NCI-H1694 (cell line): ENCODE results near the gene CYB561D2.
A peak's percentile ranks its signal among the peaks of the same experiment; 100 is the strongest.

Experiments used
- DNase-seq: peaks from one replicate; lab custom pipeline; 2025; lab: John Stamatoyannopoulos, UW

The CYB561D2 gene

DNA sequence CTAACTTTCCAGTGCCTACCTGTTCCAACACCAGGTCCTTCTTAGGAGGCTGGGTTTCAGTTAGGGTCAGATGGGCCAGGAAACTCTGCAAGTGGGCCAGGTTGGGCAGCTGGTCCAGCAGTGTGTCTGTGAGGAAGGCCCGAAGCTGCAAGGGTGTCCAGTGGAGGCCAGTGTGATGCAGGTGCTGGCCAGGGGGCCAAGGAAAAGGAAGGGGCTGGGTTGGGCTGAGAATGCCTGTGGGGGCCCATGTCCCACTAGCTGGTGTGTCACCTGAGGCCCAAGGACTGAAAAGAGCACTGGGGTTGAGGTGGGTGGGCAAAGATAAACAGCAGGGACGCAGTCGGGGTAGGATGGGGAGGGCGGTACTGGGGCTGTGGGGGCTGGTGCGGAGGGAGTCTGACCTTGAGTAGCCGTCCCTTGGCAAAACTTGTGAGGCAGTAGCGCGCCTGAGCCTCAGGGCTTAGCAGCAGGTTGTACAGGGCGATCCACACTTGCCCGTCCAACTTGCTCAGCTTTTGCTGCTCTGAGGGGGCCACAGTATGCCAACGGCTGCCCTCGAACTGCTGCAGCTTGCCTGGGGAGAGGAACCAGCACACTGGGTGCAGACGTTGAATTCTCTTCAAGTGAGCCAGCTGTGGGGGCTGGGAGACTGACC is 8.5 kb upstream of the CYB561D2 start:
- DNase-seq: no peak

DNA sequence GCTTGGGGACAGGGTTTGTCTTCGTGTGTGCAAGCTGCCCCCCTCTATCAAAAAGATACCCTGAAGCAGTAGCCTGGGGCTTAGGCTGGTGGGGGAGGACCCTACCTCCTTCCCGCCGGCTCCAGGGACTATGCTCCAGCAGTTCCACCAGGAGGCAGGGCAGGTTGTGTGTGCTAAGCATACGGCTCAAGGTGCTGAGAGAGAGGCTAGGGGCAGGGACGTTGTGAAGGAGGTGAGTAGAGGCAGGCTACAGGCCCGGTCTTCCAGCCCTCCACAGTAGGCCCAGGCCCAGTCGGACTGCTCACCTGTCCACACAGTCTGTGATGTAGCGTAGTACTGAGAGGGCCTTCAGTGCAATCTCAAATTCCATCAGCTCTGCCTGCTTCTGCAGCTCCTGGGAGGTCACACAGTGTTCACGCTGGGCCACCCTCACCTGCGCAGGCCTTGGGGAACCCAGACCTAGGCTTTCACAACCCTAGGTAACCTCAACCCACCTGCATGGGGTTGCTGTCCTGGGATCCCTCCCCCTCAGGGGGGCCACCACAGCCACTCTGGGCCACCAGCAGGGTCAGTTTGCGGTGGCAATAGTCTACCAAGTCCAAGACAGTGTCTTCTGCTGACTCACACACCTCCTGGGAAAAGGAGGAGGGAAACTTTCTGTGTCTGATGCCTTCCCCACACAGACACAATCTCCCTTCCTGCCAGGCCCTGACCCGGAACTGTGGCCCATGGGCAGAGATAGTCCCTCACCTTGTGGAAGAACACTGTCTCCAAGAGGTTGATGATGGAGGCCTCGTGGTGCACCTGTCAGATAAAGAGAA is 7.6 kb upstream of the CYB561D2 start:
- DNase-seq: no peak

DNA sequence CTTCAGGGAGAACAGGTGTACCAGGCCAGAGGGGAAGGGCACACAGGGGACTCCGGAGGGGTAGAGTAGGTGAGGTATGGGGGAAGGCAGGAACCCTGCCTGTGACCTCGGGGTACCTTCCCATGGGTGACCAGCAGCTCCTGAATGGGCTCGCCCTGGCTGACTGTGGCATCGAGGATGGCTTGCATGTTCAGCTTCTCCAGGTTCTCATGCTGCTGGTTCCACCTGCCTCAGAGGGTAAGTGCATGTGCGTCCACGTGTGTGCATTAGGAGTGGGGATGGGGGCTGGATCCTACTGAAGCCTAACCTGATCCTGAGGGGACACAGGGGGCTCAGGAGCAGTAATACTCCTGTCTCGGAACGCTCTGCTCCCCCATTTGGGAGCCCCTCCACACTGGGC is 5.7 kb upstream of the CYB561D2 start:
- no peak for DNase-seq

DNA sequence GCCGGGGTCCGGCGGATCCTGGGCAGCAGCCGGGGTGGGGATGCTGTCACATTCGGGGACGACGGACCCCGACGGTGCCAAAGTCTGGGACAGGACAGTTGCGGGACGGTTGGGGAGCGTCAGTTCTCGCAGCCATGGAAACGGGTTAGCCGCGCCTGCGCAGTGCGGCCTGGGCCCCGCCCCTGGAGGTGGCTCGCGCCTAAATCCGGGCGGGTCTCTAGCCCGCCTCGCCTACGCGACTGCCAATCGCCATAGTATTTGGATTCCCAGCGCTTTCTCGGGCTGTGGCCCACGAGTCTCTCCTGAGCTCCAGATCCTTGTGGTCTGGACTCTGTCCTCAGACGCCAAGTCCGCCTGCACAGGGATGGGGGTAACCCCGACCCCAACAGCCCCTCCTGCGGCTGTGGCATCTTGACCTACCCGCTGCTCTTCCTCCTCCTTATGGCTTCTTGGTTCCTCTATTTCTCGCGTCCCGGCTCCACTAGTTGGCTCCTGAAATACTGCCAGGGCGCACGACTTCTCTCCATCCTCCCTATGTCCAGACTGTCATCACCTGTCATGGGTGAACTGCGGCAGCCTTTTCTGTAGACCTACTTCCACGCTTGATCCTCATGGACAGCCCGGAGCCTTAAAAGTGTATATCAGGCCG is 5.0 kb upstream of the CYB561D2 start, which contains the start of gene ZMYND10:
Gene ZMYND10 (minus strand): TSS at position 147 of the 649 bp plus-strand sequence. CDS start 153 bp downstream, outside the sequence.
- DNase-seq: no peak

DNA sequence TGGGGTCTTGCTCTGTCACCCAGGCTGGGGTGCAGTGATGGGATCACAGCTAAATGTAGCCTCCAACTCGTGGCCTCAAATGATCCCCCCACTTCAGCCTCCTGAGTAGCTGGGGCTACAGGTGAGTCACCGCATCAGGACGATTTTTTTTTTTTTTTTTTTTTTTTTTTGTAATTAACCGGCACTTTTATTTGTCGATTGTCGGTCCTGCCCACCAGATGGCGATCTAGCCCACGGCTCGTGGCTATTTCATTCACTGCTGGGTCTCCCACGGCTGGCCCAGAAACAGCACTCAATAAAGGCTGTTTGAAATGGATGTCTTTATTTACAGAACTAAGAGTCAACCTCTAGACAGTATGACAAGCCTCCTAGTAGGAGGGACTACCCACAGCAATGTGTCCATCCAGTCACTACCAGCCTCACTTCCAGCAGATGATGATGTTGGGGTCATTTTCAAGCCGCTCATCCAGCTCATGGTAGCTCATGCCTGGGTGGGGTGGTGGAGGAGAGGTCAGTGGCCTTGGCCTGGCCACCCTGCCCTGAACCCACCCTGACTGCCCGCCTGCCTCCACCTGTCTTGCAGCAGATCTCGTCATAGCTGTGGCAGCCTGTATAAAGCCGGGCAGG is 3.4 kb upstream of the CYB561D2 start:
- DNase-seq: no peak

DNA sequence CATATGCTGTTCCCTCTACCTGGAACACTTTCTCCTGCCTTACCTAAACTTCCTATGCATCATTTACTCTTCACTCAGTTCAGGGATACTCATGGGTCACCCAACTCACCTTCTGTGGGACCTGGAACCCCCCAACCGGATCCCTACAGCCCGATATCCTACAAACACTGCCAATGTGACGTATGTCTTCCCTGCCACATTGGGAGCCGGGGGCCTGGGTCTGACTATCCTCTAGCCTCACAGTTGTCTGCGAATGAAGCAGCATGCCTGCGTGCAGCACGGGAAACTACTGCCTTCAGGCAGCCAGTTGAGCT is 492 bp upstream of the CYB561D2 start:
- no peak for DNase-seq

DNA sequence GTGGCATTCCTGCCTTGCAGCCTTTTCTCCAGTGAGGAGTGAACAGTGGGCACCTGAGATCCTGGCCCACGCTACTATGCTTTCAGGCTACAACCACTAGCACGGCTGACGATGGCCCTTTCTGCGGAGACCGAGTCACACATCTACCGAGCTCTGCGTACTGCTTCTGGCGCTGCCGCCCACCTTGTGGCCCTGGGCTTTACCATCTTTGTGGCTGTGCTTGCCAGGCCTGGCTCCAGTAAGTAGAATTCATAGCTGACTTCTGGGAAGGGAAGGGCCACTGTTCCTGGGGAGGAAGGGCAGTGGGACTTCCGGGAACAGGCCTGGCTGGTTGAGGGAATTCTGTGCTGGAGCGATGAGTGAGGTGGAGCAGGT is 648 bp downstream of the CYB561D2 start:
- no peak for DNase-seq

DNA sequence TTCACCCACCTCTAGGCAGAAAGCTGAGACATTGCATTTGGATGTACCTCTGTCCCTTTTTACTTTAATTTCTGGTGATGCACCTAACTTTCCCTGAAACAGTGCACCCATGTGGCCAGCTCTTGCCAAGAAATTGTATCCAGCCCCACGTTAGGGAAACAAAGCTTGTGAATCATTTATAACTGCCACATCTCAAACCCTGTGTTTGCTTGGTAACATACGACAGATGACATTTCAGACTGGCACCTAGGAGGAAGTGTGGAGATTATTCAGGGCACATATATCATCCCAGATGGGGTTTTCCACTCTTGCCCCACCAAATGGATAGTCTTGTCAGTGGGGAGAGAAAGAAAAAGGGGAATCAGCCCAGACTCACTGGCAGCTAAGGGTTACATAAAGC is 2.1 kb downstream of the CYB561D2 start:
- no peak for DNase-seq

DNA sequence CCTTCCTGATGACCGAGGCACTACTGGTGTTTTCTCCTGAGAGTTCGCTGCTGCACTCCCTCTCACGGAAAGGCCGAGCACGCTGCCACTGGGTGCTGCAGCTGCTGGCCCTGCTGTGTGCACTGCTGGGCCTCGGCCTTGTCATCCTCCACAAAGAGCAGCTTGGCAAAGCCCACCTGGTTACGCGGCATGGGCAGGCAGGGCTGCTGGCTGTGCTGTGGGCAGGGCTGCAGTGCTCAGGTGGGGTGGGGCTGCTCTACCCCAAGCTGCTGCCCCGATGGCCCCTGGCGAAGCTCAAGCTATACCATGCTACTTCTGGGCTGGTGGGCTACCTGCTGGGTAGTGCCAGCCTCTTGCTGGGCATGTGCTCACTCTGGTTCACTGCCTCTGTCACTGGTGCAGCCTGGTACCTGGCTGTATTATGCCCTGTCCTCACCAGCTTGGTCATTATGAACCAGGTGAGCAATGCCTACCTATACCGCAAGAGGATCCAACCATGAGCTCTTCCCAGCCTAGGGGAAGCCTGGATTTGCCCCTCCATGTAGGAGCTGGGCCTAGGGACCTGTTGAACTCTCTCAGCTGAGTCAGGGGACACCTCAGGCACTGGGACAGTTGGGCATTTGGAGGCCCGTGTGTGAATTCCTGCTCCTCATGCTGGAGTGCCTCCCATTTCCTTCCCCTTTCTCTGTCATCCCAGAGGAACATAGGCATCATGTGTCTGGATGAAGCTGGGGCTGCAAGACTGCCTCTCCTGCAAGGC is 2.8 kb downstream of the CYB561D2 start:
- no peak for DNase-seq

DNA sequence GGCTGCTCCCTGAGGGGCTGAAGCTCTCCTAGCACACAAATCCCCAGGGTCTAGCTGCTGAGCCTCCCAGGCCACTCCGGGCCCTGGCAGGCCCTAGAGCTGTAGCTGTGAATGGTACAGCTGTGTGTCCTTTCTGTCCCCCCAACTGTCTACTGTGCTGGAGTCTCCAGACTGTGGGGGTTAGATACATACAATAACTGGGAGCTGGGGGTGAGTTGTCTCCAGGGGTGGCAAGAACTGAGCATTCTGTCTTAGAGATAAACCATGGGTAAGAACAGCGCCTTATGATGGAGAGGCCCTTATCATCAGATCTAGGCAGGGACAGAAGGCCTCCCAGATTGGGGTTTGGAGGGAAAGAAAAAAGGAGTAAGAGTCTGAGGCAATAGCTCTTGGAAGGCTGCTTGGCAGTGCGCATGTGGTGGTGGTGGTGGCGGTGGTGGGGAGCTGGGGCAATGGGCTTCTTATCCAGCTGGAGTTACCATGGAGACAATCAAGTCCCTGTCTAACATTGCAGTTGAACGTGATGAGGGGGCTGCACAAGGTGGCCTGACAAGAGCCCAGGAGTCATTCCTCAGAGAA is 3.6 kb downstream of the CYB561D2 start:
- DNase-seq: no peak

DNA sequence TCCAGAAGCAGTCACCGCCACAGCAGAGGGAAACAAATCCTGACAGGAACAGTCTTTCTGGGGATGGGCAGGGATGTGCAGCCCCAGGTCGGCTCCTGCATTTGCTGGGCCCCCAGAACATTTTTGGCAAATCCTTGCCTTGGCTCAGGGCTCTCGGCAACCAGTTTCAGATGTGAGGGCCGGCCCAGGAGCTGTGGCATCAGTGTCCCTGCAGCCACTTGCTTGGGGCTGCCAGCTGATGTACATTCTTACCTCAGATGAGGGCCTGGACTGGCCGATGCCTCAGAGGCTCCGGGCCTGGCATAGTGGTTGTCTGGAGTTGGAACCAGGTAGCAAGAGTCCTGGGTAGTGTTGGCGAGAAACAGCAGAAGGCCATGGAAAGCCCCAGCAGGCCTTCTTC is 4.2 kb downstream of the CYB561D2 start:
- DNase-seq: no peak

DNA sequence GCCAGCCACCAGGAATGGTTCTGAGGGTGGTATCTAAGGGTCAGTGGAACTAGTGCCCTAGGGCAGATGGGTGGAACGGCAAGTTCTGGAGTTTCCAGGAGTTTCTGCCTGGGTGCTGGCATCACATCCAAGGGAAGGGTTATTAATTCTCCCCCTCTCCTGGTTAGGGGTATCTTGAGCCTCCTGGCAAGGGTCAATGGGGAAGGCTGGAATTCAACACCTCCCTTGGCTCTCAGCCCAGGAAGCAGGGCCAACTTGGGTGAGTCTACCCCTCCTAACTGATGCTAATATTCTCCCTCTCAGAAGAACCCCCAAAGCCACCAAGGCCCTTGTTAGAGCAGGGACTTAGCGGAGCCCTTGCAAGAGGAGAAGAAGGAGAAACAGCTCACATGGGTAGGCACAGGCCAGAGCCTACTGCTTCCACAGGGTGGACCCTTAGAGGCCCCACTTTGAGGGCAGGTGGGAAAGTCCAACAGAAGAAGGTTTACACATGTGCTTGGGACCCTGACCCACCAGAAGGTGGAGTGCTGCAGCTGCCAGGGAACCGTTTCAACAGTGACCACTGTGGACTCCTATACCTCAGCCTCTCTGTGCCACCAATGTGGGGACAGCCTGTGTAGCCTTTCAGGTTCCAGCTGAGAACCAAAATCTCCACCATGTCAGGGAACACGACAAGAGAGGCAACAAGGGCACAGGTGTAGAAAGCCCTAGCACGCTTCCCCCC is 5.3 kb downstream of the CYB561D2 start:
- DNase-seq: no peak

DNA sequence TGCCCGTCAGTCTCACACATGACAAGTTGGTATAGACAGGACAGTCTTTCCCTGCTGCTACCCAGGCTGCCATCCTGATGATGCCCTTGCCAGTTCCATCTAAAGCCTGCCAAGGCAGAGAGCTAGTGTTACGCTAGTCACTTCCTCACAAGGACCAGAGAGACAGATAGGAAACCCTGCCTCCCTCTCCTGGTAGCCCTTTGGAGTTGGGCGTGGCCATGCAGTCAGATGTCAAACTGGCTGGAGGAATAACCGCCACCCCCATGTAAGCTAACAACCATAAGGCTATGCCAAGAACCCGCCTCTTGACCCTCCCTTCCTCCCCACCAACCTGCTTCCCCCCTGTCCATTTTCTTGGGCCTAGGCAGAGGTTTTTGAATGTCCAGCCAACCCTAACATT is 5.9 kb downstream of the CYB561D2 start:
- DNase-seq: no peak

DNA sequence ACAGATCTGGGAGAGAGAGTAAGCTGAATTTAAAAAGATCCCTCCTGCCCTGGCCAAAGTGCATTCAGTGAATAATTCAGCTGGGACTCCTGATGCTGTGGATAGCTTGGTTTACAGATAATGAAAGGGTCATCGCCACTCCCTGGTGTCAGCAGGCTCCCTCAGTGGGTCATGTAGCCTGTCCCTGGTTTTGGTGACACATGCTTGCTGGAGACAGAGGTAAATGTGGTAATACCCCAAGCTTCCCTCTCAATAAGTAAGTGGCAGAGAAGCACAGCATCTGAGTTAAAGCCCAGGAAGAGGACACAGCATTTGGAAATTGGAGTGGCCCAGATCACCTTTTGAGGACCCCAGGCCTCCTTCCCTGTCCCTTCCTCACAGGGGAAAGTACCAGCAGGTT is 6.8 kb downstream of the CYB561D2 start:
- DNase-seq: no peak

DNA sequence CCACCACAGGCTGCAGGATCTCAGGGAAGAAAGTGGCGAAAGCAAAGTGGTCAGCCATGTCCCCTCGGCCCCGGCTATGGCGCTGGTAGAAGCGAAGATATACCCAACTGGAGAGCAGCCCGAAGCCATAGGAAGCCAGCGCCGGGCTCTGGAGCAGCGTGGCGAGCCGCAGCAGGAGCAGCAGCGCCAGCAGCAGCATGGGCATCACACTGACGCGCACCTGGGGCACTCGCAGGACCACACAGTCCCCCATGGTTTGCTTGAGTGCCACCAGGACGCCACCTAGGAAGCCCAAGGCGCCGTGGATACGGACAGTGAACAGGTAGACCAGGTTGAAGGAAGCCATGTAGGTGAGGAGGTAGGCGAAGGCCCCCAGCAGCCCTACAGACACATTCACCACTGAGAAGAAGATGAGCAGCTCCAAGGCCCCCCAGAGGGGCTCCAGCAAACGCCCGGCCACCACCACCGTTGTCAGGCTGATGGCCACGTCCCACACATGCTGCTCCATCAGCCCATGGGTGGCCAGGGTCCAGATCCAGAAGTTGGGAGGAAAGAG is 7.8 kb downstream of the CYB561D2 start:
- DNase-seq: no peak

DNA sequence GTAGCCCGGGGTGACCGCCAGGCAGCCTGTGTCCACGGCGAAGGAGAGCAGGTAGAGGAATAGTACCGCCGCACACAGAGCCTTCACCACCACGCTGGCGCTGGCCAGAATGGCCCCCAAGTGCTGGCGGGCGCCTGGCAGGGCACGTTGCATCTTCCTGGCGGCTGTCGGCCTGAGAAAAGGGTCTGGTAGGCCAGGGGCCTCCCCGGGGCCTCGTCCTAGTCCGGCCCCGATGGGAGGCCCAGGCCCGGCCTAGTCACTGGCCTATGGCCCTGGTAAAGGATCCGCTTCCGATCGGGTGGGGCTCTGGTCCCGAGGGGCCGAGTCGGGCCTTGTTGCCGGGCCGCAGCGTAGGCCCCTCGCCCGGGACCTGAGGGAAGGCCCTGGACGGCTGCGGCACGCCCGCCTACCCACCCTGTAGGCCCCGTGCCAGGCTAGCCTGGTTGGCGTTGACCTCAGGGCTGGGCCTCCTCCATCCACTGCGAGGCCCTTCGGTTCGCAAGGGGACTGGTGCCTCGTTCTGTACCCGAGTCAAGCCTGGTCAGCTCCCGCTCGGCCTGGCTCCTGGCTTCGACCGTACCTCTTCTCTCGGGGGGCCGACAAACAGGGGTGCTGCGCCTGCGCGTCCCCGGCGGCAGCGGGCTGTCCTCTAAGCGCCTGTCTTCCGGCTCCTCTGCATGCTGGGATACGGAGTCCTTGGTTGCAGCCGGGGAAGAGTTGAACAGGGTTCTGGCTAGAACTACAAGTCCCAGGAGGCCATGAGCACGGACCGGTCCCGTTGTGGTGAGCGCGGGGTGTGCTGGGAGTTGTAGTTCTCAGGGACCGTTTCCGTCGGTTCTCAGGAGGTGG is 8.5 kb downstream of the CYB561D2 start, which contains the start of gene TMEM115:
Gene TMEM115 (minus strand): TSS at position 611 of the 849 bp plus-strand sequence. CDS start 458 bp downstream, at position 153.
- peak; percentile 78 for DNase-seq

DNA sequence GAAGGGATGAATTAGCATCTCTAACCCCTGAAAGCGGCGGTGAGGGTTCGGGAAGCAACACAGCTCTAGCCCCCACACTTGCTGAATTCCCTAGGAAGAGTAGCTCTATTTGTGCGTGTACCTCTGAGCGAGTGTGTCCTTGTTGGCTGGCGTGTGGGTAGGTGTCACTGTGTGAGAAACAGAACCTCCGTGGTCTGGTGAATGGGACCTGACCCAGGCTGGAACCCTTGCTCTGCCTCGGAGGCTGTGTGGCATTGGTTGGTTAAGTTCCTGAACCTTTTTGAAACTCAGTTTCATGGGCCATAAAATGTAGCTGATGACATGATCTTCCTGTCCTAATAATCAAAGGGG is 9.1 kb downstream of the CYB561D2 start:
- DNase-seq: no peak

DNA sequence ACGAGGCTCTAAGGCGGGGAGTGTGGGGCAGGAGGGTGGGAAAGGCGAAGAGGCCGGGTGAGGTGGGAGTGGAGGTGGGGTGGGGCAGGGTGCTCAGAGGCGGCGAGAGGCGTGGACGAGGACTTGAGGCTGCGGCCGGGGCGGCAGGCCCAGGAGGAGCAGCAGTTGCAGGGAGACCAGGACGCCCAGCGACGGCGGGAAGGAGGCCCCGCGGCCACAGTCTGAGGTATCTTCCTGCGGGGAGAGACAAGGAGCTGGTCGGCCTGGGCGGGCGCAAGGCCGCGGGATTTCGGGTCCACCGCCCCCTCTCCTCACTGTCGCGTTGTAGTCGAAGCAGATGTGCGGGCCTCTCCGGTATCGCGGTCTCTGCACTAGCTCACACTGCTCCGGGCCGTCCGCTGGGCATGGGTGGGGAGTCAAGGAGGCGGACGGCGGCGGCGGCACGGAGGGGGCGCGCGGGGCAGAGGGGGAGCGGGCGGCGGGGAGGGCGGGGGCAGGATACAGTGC is 14.0 kb downstream of the CYB561D2 start:
- DNase-seq: no peak

DNA sequence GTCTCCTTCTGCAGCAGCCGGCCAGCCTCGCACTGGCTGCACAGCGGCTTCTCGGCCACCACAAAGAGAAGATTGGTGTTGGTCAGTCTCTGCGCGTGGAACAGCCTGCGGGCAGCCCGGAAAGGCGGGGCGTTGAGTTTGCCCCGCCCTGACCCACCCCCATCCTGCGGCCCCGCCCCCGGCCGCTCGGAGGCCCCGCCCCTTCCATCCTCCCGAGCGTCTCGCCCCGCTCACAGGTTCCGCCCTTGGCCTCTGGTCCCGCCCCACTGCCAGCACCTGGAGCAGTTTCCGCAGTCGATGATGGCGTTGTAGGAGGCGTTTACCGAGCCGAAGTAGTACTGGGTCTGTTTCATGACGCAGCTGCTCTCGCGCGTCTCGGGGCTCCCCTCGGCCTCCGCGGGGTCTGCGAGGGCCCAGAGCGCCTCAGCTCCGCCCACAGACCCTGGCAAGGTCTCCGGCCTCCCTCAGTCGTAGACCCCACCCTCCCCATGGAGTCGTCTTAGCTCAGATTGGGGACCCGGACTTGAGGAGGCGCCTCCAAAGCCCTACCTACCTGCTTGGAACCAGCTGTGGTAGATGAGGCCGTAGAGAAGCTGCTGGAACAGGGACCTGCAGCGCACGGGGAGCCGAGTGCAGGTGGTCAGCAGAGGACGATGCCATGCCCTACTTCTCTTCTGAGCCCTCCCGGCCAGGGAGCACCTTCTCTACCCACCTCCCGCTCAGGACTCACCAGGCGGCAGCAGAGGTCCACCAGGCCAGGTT is 14.6 kb downstream of the CYB561D2 start:
- DNase-seq: no peak
